ENCODE data around the gene GNG7.

GRCh38 chr19:2653710-2654707 is 48.5 kb downstream of the GNG7 start:
- TF ChIP-seq CTCF (conservative IDR thresholded peaks at IDR 0.05 in 1 of 2, IDR thresholded peaks at IDR 0.05 in 1 of 2; ENCODE audit: extremely low read depth in 1 of 2, insufficient read depth in 1 of 2, low read depth in 1 of 2, low read length in 2 of 2) = no peak
- TF ChIP-seq EZH2 (IDR thresholded peaks at IDR 0.05; ENCODE audit: borderline replicate concordance, low read length) = no peak

Measured in mammary epithelial cell (primary cell).